Measurements from ENCODE around the gene ACOT12. TPM values are rescaled to one million over a fixed set of nuclear protein-coding genes. Genes with fewer than 3 reads are reported as not detected.

ACOT12 gene
- total RNA-seq, 4 donors from 2014 or later = 3.7 to 6.5 TPM; not detected in 2

DNA sequence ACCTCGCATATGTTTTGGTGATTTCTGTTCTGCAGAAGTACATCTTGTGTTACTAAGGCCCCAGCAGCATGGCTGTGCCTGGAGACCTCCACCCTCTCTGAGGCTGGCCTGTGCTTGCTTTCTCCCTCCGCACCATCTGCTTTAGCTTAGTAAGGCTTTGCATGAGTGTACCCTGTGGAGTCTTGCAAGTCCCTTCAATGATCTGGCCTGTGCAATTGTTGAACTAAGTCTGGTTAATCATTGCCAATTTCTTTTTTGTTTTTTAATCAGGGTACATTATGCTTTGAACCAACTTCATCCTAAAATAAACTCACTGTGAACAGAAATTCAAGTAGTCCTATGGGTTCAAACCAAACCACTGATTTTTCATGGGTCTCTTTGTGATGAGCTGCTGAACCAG lies 32.3 kb downstream of the ACOT12 start:
- Histone ChIP-seq H3K36me3 (no peaks in the 10 kb centered on the region), H3K4me3 (no peak overlapping the region), H3K4me1 (peaks cover 0 to 17% (median 2%) of the 10 kb centered on the region in 4 donors), H3K27ac (no peak overlapping the region), H3K9me3 (no peaks in the 10 kb centered on the region), H3K27me3 (no peaks in the 10 kb centered on the region)
- no peak for TF ChIP-seq POLR2A (IDR thresholded peaks at IDR 0.05)
- TF ChIP-seq, protein P1, sequence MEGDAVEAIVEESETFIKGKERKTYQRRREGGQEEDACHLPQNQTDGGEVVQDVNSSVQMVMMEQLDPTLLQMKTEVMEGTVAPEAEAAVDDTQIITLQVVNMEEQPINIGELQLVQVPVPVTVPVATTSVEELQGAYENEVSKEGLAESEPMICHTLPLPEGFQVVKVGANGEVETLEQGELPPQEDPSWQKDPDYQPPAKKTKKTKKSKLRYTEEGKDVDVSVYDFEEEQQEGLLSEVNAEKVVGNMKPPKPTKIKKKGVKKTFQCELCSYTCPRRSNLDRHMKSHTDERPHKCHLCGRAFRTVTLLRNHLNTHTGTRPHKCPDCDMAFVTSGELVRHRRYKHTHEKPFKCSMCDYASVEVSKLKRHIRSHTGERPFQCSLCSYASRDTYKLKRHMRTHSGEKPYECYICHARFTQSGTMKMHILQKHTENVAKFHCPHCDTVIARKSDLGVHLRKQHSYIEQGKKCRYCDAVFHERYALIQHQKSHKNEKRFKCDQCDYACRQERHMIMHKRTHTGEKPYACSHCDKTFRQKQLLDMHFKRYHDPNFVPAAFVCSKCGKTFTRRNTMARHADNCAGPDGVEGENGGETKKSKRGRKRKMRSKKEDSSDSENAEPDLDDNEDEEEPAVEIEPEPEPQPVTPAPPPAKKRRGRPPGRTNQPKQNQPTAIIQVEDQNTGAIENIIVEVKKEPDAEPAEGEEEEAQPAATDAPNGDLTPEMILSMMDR (IDR thresholded peaks at IDR 0.05) = no peak
- no peak for DNase-seq

DNA sequence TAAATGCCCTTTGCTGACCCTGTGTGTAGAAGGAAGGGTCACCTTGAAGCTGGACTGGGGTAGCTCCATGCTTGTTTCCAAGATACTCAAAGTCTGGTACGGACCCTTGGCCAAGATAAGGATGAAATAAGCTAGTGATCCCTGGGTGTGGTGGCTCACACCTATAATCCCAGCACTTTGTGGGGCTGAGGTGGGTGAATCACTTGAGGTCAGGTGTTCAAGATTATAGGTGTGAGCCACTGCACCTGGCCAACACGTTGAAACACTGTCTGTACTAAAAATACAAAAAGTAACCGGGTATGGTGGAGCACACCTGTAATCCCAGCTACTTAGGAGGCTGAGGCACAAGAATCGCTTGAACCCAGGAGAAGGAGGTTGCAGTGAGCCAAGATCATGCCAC lies 33.3 kb downstream of the ACOT12 start:
- DNase-seq = peak in 1 of 3 donors; percentile 51
- Histone ChIP-seq H3K9me3 (no peaks in the 10 kb centered on the region), H3K4me1 (peaks cover 0 to 17% (median 2%) of the 10 kb centered on the region in 4 donors), H3K36me3 (no peaks in the 10 kb centered on the region), H3K4me3 (no peak overlapping the region), H3K27ac (no peak overlapping the region), H3K27me3 (no peaks in the 10 kb centered on the region)
- no peak for TF ChIP-seq POLR2A (IDR thresholded peaks at IDR 0.05)
- TF ChIP-seq, protein P1 (IDR thresholded peaks at IDR 0.05) = no peak

DNA sequence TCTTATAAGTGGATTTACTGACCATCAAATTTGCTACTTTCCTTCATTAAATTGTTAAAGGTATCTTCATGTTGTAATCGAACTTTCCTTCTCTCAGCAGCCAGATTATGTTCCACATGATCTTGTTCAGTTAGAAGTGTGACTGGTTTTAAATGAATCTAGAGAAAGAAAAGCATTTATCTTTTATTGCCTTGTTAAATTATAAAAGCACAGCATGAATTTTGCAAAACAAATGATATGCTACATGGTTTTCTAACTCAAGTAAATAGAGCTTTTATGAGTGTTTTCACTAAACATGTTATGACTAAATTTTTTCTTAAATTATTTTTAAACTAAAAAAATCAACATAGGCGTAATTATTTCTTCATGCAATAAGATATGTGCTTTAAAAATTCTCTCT lies 34.1 kb downstream of the ACOT12 start:
- Histone ChIP-seq H3K9me3 (no peaks in the 10 kb centered on the region), H3K36me3 (no peaks in the 10 kb centered on the region), H3K27ac (no peak overlapping the region), H3K4me1 (peaks cover 0 to 19% (median 2%) of the 10 kb centered on the region in 4 donors), H3K4me3 (no peak overlapping the region), H3K27me3 (no peaks in the 10 kb centered on the region)
- DNase-seq = no peak
- TF ChIP-seq POLR2A (IDR thresholded peaks at IDR 0.05) = no peak
- TF ChIP-seq, protein P1 (IDR thresholded peaks at IDR 0.05) = no peak

DNA sequence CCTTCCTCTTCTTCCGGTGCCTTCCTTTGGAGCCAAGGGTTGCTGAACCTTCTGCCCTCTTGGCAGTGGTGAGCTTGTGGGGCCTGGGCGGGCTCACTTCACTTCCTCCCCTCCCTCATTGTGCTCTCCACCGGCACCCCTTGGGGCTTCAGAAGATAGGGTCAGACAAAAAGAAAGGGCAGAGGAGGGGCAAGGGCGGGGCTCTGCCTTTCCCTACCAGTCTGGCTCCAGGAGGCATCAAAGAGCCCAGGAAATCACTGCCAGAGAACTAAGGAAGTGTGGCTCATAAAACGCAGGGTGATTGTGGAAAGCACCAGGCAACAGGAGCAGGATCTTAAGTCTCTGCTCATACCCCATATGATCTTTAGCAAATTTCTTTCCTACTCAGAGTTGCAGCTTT lies 34.8 kb downstream of the ACOT12 start:
- no peak for TF ChIP-seq POLR2A (IDR thresholded peaks at IDR 0.05)
- TF ChIP-seq, protein P1 (IDR thresholded peaks at IDR 0.05) = no peak
- no peaks in the 10 kb centered on the region for H3K36me3 ChIP-seq
- H3K4me3 ChIP-seq = no peak overlapping the region
- H3K27ac ChIP-seq = no peak overlapping the region
- H3K27me3 ChIP-seq = no peaks in the 10 kb centered on the region
- H3K4me1 ChIP-seq = peaks cover 0 to 23% (median 2%) of the 10 kb centered on the region in 4 donors
- DNase-seq = no peak
- H3K9me3 ChIP-seq = no peaks in the 10 kb centered on the region

DNA sequence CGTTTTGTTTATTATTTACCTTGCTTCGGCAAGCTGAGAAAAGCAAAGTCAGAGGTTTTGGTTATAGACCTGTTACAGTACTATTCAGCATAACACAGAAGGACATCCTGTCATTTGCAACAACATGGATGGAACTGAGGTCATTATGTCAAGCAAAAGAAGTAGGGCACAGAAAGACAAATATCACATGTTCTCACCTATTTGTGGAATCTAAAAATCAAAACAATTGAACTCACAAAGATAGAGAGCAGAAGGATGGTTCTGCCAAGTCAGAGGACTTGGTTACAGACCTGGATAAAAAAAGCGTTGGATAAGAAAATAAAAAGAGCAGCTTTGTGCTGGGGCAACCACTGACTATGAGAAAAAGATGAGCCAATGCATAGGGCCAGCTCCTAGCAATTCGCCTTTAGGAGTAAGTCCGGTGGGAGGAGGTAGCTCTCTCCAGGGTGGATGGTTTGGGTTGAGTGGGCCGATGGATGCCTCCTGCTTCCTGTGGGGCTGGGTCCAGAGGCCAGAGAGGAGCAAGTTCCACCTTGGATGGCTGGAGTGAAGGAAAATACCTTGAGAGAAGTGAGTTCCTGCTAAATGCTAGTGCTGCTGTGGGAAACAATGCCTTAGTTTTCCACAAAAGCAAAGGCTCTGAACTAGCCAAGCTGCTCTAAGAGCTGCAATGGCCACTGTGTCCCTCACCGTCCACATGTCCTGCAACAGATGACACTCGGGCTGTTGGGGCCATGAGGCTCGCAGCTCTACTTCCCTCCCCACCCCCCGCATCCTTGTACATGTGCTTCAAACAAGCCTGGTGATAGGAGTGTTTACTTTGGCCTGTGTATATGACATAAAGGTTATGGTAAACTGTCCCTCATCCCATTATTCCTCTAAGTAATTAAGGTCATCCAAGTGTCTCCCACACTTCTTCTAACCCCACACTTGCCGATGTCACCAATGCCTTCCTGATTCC lies 38.4 kb downstream of the ACOT12 start:
- TF ChIP-seq, protein P1 (IDR thresholded peaks at IDR 0.05) = no peak
- no peak for TF ChIP-seq POLR2A (IDR thresholded peaks at IDR 0.05)
- DNase-seq = no peak
- peaks cover 0 to 10% (median 2%) of the 10 kb centered on the region in 4 donors for H3K4me1 ChIP-seq
- H3K9me3 ChIP-seq = no peaks in the 10 kb centered on the region
- H3K27me3 ChIP-seq = no peaks in the 10 kb centered on the region
- H3K27ac ChIP-seq = no peak overlapping the region
- H3K36me3 ChIP-seq = no peaks in the 10 kb centered on the region
- H3K4me3 ChIP-seq = no peak overlapping the region

Measured in Peyer's patch (tissue), 4 donors.